Kidney capillary endothelial cell (primary cell): ENCODE results near the gene ARFGEF2.
"Not testable (repeated sequence)": the region's sequence is repeated elsewhere in the genome, so short reads cannot be mapped to it uniquely, and the experiment has no call there.

Experiments used
- DNase-seq: peaks from one replicate; pipeline ENCODE4 v3.0.0-alpha.2; 2018; ENCODE audit warnings: low spot score

The ARFGEF2 gene

DNA sequence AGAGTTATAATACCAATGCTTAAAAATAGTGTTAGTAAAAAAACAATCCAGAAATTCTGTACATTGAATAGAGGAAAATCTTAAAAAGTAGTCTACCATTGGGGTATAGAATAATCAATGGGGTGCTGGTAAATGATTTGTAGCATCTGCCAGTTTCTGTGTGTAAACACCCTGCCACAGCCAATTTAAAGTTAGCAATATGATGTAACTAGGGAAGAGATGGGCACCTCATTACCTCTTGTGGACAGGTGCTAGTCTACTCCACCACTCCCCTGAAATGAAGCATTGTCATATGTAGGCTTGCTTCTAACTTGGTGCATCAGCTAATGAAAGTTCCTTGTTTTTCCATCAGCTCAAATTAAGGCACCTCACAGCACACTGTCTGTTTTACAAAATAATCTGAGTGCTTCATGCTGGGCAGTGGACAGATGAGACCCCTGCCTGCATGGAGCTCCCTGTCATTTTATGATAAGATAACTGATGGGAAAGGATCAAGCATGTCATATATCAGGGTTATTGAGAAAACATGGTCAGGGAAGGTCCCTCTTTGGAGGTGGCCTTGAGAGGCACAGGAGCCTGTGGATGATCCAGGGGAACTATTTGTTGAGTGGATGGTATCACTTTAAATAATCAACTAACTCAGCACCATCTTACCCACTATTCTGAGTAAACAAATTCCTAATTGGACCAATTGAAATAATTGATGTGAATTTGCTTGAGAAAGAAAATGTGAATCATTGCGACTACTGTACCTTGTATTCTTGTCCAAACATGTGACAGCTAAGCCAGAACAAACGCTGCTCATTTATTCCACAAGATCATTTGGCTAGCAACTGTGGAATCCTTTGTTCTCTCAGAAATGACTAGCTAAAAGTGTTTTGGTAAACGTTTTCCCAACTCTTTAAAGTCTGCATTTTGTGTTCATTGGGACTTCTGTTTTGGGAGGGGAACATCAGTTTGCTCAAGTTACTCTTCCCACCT is 78.7 kb downstream of the ARFGEF2 start:
- DNase-seq: no peak

DNA sequence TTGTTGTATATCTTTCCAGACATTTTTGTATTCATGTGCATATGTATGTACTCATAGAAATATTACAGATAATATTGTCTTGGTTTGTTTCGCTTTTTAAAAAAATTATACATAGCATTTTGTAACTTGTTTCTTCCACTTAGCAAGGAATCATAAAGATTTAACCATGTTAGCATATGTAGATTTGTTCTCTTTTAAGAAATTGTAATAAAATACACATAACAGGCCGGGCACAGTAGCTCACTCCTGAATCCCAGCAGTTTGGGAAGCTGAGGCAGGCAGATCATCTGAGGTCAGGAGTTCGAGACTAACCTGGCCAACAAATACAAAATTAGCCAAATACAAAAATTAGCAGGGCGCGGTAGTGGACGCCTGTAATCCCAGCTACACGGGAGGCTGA is 80.2 kb downstream of the ARFGEF2 start:
- DNase-seq: no peak

DNA sequence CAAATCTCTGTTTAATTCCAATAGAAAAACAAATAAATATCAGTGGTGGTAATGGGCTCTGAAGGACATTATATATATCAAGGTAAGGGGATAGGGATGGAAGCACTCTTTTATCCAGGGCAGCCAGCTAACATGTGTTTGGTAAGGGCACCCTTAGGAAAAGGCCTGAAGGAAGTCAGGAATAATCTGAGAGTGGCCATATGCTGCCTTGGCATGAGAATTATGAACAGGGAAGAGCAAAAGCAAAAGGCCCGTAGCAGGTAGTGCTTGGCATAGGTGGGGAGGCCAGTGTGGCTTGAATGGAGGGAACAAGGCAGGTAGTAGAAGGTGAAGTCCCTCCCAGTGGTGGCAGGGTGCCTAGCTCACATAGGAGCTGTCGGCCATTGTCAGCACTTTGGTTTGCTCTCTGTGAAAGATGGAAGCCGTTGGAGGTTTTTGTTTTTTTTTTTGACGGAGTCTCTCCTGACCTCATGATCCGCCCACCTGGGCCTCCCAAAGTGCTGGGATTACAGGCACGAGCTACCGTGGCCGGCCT is 85.0 kb downstream of the ARFGEF2 start:
- no peak for DNase-seq

DNA sequence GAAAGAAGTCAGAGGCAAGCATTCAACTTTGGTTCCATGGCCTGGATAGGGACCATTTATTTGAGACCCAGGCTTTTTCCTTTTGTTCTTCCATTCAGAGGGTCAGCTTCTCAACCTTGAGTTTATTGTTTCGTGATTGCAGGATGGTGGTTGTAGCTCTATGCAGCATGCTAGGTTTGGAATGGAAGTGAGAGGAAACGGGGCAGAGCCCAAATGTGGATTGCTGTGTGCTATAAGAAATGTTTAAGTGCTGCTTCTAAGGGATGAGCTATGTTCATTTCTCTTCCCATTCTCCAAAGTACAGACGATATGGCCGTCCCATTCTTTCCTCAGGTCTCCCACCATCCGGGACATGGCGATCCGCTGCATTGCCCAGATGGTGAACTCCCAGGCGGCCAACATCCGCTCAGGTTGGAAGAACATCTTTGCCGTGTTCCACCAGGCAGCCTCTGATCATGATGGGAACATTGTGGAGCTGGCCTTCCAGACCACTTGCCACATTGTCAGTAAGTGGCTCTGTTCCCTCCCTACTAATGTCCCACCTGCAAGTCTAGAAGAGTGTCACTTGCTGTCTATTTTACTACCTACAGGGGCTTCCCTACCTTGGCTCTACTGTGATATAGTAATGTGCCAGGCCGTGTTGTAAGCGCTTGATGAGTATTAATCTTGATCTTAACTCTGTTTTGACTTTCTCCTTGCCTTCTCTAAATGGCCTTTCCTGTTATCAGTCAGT is 88.6 kb downstream of the ARFGEF2 start:
- DNase-seq: no peak

DNA sequence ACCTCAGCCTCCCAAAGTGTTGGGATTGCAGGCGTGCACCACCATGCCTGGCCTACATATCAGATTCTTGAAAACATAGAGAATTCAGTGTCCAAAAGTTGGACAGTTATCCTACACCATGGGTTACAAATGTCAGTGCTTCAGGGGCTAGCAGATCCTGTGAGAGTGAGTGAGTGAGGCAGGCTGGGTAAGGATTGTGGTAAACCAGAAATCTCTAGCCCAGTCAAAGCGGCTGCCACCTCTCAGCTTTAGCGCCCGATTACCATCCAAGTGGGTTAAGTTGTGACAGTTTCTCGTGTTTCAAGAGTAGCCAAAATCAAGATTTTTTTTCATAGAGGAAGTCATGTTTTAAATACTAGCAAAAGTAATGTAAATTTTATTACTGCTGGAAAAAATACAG is 102.7 kb downstream of the ARFGEF2 start:
- no peak for DNase-seq

DNA sequence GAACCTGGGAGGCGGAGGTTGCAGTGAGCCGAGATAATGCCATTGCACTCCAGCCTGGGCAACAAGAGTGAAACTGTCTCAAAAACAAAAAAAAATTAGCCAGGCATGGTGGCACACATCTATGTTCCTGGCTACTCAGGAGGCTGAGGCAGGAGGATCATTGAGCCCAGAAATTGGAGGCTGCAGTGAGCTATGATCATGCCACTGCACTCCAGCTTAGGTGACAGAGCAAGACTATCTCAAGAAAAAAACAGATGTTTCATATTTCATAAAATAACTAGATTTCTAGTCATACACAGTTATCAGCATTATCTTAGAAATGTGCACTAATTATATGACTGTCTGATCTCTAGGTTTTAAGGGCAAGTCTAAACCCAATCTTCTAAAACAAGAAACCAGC is 106.7 kb downstream of the ARFGEF2 start:
- not testable (repeated sequence) for DNase-seq

DNA sequence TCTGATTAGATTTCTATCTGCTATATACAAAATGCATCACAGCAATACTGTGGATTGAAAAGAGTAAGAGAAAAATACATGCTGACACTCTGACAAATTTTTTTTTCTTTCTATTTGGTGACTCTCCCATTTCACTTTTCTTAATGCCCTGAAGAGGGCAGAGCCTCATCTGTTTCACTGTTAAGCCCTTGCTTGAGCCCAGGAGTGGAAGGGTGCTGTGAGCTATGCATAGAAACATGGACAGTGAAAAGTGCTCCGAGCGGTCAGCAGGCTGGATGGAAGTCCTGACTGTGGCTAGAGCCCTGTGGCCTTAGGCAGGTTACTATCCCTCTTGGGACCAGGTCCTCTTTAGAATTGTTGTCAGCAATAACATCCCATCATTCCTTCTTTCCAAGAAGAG is 107.2 kb downstream of the ARFGEF2 start:
- no peak for DNase-seq

DNA sequence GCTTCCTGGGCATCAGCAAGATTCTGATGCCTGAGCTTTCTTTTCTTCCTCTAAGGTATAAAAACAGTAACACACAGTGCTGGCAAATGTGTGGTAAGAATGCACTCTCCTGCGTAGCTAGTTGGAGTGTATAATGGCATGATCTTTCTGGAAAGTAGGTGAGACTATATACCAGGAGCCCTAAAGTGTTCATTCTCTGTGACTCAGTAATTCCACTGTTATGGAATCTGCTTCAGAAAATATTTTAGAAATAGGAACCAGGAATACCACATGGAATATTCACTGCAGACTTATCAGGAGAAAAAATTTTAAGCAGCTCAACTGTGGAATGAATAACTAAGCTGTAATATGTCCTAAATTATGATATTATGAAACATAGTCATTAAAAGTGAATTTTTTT is 107.7 kb downstream of the ARFGEF2 start:
- no peak for DNase-seq

DNA sequence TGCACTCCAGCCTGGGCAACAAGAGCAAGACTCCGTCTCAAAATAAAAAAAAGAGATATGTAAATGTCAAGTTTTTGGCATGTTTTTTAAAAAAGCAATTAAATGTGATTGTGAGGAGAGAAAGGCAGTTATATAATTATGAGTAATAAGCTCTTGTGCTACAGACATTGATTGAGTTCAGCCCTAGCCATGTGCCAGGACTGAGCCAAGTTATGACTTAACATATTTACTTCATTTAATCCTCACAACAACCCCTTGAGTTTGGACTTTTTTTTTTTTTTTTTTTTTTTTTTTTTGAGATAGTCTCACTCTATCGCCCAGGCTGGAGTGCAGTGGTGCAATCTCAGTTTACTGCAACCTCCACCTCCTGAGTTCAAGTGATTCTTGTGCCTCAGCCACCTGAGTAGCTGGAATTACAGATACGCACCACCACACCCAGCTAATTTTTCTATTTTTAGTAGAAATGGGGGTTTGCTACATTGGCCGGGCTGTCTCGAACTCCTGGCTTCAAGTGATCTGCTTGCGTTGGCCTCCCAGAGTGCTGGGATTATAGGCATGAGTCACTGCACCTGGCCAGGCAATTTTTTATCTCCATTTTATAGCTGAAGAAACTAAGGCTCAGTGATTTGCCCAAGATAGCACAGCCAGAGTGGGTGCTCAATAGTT is 109.6 kb downstream of the ARFGEF2 start:
- no peak for DNase-seq

DNA sequence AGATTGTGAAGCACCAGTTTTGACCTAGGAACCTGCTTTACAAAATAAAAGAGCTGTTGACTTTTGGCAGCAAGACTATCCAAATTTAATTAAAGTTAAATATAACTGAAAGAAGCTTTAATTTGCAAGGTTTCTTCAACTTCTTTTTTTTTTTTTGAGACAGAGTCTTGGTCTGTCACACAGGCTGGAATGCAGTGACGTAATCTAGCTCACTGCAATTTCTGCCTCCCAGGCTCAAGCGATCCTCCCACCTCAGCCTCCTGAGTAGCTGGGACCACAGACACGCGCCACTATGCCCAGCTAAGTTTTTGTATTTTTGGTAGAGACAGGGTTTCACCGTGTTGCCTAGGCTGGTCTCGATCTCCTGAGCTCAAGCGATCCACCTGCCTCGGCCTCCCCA is 110.9 kb downstream of the ARFGEF2 start:
- no peak for DNase-seq

DNA sequence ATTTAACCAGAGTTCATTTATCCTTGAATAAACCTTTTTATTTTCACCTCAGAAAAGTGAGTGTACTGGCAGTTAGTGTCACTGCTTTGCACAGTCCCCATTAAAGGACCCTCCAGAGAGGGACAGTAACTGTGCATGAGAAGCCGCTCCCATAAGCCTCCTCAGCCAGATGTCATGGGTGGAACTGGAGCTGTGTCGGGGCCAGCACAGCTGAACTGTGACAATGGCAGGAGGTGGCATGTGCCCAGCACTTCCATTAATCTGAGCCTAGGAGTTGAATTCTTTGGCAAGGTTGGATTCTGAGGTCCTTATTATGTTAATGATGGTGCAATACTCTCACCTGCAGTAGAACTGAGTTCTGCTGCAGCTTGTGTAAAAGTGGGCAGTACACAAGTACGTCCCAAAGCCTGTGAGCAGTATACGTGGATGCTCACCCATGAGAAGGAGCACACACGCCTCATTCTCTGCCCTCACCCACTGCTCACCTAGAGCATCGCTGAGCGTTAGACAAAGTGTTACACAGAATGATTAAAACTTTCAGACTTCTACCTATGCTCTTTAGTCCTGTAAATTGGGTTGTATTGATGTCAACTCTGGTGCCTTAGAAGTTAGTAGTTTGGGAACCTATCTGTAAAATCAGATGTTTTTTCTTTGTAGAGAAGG is 112.7 kb downstream of the ARFGEF2 start:
- DNase-seq: no peak

DNA sequence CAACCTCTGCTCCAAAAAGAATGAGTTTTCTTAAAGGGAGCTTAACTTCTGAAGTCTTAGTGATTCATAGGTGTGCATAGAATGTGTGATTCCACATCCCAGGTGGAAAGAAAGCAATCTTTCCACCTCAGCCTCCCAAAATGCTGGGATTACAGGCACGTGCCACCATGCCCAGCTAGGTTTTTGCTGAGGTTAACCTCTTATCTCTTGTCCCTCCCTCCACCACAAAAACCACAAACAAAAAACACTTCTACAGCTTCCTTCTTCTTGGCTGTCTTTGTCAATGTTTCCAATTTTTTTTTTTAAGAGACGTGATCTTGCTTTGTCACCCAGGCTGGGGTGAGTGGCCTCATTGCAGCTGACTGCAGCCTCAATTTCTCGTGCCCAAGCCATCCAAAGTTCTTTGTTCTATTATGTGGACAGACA is 116.5 kb downstream of the ARFGEF2 start:
- no peak for DNase-seq

DNA sequence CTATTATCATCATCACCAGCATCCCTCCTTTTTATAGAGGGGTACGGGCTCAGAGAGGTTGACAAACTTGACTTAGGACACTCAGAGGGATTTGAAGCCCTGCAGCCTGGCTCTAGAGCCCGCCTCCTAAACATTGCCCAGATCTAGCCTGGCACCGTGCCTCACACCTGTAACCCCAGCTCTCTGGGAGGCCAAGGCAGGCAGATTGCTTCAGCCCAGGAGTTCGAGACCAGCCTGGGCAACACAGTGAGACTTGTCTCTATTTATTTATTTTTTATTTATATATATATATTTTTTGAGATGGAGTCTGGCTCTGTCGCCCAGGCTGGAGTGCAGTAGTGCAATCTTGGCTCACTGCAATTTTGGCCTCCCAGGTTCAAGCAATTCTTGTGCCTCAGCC is 118.3 kb downstream of the ARFGEF2 start:
- DNase-seq: no peak

DNA sequence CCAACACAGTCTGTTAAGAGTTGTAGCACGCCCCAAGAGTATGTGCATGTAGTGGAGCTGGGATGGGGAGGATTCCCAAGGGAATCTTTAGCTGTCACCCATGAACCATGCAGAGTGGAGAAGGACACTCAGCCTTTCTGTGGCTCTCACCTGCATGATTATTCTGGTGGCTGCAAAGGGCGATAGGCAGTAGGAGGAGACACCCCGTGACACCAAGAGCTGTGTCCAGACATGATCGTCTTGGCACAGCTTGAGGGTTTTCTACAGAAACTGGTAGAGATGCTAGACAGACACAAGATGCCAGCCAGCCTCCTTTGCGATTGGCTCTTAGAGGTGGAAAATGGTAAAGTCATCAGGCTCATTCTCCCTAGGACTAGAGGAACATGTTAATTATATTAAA is 121.5 kb downstream of the ARFGEF2 start:
- no peak for DNase-seq

DNA sequence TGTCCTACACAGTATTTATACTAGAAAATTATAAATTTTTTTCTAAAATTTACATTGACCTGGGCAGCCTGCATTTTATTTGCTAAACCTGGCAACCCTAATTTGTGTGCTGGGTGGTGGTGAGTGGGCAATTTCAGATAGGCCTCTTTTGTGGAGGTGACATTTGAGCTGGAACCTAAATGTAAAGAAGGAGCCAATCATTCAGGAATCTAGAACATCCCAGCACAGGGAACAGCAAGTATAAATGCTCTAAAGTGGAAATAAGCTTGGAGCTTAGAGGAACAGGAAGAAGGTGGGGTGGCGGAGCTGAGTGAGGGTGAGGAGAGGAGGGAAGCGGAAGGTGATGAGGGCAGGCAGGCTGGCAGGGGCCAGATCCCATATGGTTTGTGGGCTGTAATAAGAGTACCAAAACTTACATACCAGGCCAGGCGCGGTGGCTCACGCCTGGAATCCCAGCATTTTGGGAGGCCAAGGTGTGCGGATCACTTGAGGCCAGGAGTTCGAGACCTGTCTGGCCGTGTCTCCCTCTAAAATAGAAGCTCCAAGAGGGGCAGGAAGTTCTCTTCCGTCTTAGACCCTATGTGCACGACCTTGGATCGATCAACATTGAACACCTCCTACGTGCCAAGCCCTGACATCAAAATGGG is 124.1 kb downstream of the ARFGEF2 start:
- peak; percentile 27 for DNase-seq

DNA sequence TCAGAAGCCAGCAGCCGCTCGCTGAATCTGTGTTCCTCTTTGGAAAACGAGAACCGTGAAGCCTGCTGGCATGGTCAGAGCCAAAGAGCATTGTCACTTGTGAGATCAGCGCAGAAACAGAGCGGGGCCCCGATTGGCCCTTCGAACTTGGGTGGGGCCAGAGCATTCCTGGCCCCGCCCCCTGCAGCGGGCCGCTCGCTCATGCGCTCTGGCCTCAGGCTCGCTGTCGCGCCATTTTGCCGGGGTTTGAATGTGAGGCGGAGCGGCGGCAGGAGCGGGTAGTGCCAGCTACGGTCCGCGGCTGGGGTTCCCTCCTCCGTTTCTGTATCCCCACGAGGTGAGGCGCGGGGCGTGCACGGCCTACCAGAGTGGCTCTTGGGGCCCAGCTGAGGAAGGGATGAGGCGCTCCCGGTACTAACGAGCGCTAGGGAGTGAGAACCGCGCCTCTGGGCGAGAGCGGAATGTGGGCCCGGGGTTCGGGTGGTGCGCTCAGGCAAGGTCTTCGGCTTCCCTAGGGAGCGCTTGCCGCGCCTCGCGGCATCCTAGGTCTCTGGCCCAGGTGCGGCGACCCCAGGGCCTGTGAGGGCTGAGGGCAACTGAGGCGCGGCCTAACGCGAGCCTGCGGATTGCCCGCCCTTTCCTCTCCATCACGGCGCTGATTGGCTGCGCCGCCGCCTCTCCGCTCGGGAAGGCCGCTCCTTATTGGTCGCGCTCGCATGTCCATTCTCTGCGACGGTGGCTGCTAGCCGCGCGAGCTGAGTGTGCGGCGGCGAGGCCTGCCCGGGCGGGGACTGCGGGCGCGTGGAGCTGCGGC is 124.8 kb downstream of the ARFGEF2 start, which contains the start of gene CSE1L:
Gene CSE1L, plus strand, starts transcription at position 226 of the 814 bp plus-strand sequence. CDS start 12,152 bp downstream, outside the sequence.
- DNase-seq: peak; percentile 95

DNA sequence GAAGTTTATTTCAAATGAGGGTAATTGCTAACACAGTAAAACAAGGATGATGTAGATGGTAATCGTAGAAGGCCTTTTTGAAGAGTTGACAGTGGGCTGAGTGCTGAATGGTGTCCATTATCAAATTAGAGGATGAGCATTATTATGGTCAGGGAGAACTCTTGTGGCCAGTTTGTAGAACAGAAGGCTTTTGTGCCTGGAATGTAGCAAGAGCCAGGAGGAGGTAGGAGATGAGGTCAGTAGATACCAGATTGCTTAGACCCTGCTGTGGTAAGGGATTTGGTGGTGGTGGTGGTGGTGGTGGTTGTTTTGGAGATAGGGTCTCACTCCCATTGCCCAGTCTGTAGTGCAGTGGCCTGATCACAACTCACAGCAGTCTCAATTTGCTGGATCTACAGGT is 130.8 kb downstream of the ARFGEF2 start:
- no peak for DNase-seq

DNA sequence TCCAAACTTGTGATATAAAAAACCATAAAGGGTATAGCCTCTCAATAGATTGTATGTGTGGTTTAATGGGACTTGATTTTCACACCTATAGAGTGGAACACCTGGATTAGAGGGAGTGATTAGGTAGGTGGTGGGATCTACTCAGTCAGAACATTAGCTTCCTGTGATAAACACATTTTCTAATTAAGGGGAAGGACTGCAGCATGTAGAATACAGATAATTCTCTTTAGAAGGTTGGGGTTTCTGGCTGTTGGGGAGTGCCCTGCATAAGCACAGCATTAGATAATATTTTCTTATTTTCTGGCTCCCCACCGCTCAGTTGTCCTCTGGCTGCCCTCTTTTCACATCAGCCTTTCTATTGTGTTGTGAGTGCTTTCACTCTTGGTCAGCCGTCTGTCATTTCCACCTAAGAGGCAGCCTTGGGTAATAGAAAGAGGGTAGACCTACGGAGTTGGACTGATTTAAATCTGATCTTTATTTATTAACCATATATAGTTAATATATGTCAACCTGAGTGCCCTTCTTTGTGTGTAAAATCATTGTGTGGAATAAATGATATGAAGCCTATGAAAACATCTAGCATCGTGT is 132.6 kb downstream of the ARFGEF2 start:
- no peak for DNase-seq

DNA sequence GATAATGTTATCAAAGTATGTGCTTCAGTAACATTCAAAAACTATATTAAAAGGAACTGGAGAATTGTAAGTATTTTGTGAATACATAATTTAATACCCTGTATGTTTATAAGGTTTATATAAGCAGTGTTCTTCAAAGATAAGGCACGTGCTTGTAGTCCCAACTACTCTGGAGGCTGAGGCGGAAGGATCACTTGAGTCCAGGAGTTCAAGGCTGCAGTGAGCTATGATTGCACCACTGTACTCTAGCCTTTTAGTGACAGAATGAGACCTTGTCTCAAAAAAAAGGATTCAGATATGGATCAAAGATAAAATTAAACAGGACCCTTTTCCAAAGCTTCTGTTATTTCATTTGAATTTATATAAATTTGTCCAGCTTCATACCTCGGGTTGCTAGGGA is 141.8 kb downstream of the ARFGEF2 start:
- no peak for DNase-seq

DNA sequence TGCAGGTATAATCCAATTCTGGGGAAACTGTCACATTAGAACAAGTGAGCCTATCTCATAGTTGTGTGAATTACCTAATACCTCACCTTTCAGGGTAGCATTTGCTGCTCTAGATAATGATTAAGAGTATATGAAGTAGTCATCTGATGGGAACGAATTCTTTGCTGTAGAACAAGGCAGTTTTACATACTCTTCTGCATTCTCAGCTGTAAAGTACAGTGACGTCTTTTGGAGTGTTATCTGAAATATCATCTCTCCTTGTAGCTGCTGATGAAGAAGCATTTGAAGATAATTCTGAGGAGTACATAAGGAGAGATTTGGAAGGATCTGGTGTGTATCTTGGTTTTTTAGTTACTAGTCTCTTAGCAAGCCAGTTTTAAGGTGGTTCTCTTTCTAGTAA is 153.0 kb downstream of the ARFGEF2 start:
- DNase-seq: no peak
